Spinal cord (tissue), 10 donors: ENCODE results near the gene FRAS1. TPM values are rescaled to one million over a fixed set of nuclear protein-coding genes. Genes with fewer than 3 reads are reported as not detected.
"Not testable (repeated sequence)": the region's sequence is repeated elsewhere in the genome, so short reads cannot be mapped to it uniquely, and the experiment has no call there.

Experiments used
- DNase-seq, 6 donors: peaks; one replicate each; pipeline versions ENCODE4 v3.0.0 to v3.0.0-alpha.2; 2013 to 2015; ENCODE audit warnings: low spot score in 6 of 6, low read depth in 4 of 6
- H3K27ac ChIP-seq: one replicate; pipeline ENCODE4 v1.5.1; 2013; ENCODE audit warnings: low read depth, low read length, control low read depth
- H3K27me3 ChIP-seq: one replicate; pipeline ENCODE4 v1.6.1; 2013; ENCODE audit warnings: low read length; ENCODE audit not compliant: control insufficient read depth, insufficient read depth
- H3K36me3 ChIP-seq: one replicate; pipeline ENCODE4 v1.6.1; 2013; ENCODE audit warnings: low read length; ENCODE audit not compliant: control insufficient read depth, insufficient read depth
- H3K4me1 ChIP-seq: one replicate; pipeline ENCODE4 v1.6.1; 2013; ENCODE audit warnings: low read length; ENCODE audit not compliant: control insufficient read depth, insufficient read depth
- H3K4me3 ChIP-seq: one replicate; pipeline ENCODE4 v1.5.1; 2013; ENCODE audit warnings: low read depth, low read length, control low read depth
- H3K9me3 ChIP-seq: one replicate; pipeline ENCODE4 v1.6.1; 2013; ENCODE audit warnings: low read length; ENCODE audit not compliant: control insufficient read depth, insufficient read depth
- WGBS: methylation state at CpG from one replicate; pipeline ENCODE4 v1.1.5; 2013; ENCODE audit warnings: missing lambda C conversion rate; ENCODE audit not compliant: insufficient coverage; 5-methylcytosine and 5-hydroxymethylcytosine counted together
- polyA plus RNA-seq, 2 donors: library from polyadenylated mRNA; unstranded; fragments of 120-200 nt; gene quantifications; one replicate each; pipeline ENCODE4 v1.2.1, GENCODE V29; 2013; ENCODE audit not compliant: insufficient read length in 2 of 2
- total RNA-seq, 2 donors: library from RNA; depleted of rRNA in 1 of 2; stranded (reverse); fragments of 120-200 nt in 1 of 2; fragments of >200 nt in 1 of 2; gene quantifications; one replicate each; pipeline versions ENCODE4 v1.2.3 to v1.2.4, GENCODE V29; 2013 to 2014
- donor health status: healthy.

The FRAS1 gene
- total and polyA plus RNA-seq, 4 donors = 7.5 to 24.0 (median 16.5) TPM

DNA sequence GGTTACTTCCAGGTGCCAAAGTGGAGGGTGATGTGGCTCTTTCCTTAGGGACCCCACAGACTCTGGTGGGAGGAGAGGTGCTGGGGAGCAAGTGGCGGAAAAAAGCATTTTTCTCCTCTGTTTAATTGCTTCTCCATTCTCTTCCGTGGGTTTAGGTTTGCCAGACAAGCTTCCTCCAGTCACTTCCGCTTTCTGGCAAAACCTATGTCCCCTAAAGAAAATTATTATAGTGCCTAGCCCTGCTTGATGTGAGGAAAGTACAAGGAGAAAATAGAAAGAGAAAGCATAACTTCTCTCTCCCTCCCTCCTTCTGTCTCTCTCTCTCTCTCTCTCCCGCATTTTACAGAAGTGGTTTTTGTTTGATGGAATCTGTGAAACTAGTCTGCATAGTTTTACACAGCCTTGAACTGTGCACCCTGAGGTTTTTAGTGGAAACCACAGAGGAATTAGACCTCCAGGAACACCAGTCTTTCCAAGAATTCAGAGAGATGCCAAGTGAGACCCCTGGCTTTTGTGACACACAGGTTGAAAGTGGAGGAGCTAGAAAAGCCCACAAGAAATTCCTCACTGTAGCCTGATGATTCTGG is 263.3 kb downstream of the FRAS1 start:
- Histone ChIP-seq H3K4me3 (no peak overlapping the region), H3K27ac (no peak overlapping the region), H3K4me1 (no peaks in the 10 kb centered on the region), H3K36me3 (no peaks in the 10 kb centered on the region), H3K9me3 (no peaks in the 10 kb centered on the region), H3K27me3 (no peaks in the 10 kb centered on the region)
- WGBS = no CpG with 5 or more reads among the region's 4 CpGs
- no peak for DNase-seq

DNA sequence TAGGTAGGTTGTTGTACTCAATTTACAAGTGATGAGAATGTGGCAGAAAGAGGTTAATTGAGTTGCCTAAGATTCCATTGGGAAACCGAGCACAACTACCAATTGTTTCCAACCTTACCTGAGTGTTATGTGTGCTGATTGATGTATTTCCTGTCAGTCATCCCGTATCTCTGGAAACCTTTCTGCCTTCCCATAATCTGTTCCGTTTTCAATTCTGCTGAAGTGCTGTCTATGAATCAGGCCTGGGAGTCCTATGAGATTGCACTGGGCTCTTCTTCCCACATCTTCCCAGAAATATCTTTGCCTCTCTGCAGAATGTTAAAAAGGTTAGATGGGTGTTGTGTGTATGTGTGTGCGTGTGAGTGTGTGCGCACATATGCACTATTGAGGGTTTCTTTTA is 264.9 kb downstream of the FRAS1 start:
- Histone ChIP-seq H3K4me1 (no peaks in the 10 kb centered on the region), H3K27me3 (no peaks in the 10 kb centered on the region), H3K9me3 (no peaks in the 10 kb centered on the region), H3K36me3 (no peaks in the 10 kb centered on the region), H3K27ac (no peak overlapping the region), H3K4me3 (no peak overlapping the region)
- WGBS = no CpG with 5 or more reads among the region's 5 CpGs
- no peak for DNase-seq

DNA sequence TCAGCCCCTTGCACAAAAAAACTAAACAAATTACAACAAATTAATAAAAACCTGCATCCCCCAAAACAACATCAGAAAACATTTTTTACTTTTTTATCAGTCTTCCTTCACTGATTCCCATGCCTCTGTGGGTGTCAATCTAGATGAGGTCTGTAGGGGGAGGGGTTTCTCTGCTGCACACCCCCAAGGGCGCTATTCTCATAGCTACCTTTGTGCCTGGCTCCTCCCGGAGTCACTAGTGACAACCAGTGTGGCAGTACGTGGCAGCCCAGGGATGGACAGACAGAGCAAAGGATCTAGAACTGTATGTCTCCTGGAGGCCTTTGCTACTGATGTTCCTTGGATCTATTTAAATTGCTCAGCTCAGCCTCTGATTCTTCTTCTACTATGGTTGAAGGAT is 266.3 kb downstream of the FRAS1 start:
- H3K9me3 ChIP-seq = no peaks in the 10 kb centered on the region
- WGBS = 70% methylated on average over 3 of the region's 3 CpGs

DNA sequence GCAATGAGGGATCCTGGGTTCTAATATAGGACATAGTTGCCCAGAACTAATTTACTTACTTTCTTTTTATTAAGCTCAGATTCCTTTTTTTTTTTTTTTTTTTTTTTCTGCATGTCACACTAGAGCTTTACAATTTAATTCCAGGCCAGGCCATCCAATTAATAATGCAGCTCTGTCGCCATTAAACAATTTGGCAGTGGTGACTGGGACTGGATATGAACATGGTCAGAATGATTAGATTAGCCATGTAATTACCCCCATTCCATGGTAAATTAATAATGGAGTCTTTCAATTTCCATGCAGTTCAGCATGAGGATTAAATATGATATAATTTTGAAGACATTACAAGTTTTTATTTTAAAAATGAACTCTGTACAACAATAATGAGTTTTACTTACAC is 267.5 kb downstream of the FRAS1 start:
- H3K9me3 ChIP-seq = no peaks in the 10 kb centered on the region
- no peaks in the 10 kb centered on the region for H3K4me1 ChIP-seq
- H3K27ac ChIP-seq = no peak overlapping the region
- DNase-seq = no peak
- no peak overlapping the region for H3K4me3 ChIP-seq
- WGBS = no CpG with 5 or more reads among the region's 1 CpG
- no peaks in the 10 kb centered on the region for H3K27me3 ChIP-seq
- no peaks in the 10 kb centered on the region for H3K36me3 ChIP-seq

More for the DNA sequence above, 266.3 kb downstream of the FRAS1 start:
- DNase-seq = no peak
- no peaks in the 10 kb centered on the region for H3K36me3 ChIP-seq
- no peaks in the 10 kb centered on the region for H3K27me3 ChIP-seq
- no peak overlapping the region for H3K27ac ChIP-seq
- H3K4me3 ChIP-seq = no peak overlapping the region
- H3K4me1 ChIP-seq = no peaks in the 10 kb centered on the region

DNA sequence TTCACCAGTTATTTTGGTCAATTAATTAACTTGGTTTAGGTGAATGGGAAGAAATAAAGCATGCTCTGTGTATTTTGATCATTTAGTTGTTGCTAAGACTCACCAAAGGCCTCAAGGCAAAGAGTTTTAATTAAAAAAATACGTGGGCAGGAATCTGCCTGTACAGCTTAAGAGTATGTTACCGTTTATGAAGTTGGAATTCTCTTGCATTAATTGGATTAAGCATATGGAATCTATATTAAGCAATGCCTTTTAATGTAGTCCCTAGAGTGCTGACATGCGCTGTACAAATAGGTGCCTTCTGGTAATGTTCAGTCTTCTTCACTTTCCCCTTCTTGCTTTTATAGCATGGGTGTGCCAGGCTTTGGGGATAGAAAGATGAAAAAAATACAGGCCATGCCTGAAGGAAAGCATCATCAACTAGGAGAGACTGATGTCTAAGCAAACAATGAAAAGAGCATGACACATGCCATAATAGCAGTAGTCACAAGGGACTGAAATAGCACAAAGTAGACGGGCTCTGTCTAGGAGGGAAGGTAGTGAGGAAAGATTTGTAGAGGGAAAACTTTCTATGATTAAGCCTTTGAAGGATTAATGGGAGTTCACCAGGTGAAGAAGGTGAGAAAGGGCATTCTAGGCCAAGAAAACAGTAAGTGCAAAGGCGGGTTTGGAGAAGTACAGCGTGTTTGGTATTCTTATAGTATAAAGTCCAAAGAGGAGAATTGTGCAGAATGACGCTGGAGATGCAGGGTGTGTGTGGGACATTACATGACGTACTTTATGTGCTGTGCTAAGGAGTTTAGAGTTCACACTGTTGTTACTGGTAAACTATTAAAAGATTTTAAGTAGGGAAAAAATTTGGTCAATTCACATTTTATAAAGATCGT is 268.4 kb downstream of the FRAS1 start:
- Histone ChIP-seq H3K27me3 (no peaks in the 10 kb centered on the region), H3K4me3 (no peak overlapping the region), H3K9me3 (no peaks in the 10 kb centered on the region), H3K27ac (no peak overlapping the region), H3K4me1 (no peaks in the 10 kb centered on the region), H3K36me3 (no peaks in the 10 kb centered on the region)
- no peak for DNase-seq
- WGBS = 80% methylated on average over 6 of the region's 9 CpGs

DNA sequence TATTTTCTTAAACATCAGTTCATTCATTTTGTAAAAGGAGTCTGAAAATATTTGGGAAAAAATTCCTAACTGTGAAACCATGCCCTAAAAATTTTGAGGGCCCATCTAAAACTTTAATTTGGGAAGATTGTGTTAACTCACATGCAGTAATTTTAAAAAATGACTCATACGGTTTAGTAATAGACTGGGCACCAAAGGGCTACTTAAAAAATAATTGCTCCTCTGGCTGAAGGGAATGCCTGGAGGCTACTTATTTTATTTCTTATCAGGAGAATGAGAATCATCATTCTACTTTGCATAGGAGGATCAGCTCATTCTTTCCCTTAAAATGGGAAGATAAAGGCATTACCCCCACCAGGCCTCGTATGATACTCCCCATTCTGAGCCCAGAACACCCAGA is 271.5 kb downstream of the FRAS1 start:
- H3K4me3 ChIP-seq, H3K4me1 ChIP-seq, H3K9me3 ChIP-seq, H3K27ac ChIP-seq, DNase-seq, H3K36me3 ChIP-seq, H3K27me3 ChIP-seq: not testable (repeated sequence)
- no CpG with 5 or more reads among the region's 2 CpGs for WGBS

DNA sequence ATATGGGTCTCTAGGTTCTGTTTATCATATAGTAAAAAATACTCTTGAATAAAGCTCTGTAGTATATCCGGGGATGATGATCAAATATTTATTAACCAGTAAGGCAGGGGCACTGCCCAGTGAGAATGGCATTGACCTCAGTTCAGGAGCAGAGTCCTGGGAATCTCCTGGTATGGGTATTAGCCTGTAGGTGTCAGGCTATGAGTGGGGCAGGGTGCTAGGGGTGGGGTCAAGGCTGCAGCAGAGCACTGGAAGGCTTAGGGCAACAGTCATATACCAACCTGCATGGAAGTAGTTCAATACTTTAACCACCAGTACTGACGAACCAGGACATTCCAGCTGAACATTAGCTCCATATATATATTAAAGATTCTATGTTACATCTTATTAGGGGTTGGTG is 274.1 kb downstream of the FRAS1 start:
- Histone ChIP-seq H3K27ac (no peak overlapping the region), H3K4me1 (no peaks in the 10 kb centered on the region), H3K36me3 (no peaks in the 10 kb centered on the region), H3K9me3 (no peaks in the 10 kb centered on the region), H3K4me3 (no peak overlapping the region), H3K27me3 (no peaks in the 10 kb centered on the region)
- WGBS = no CpG with 5 or more reads among the region's 2 CpGs
- no peak for DNase-seq

DNA sequence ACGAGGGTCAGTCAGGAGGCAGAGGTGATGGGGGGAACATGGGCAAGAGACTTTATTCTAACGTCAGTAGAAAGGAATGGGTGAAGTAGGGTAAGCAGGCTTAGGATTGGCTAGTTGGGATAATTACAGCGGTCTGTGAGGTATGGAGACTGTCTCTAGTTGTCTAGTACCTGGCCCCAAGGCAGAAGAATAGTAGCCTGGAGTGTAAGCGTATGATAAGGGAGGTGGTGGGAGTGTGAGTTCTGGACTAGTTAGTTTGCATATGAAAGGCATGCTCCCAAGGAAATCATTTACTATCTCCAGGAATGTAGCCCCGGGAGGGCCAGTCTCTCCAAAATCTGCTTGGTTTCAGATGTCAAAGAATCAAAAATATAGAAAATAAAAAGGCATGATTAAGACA is 274.8 kb downstream of the FRAS1 start:
- Histone ChIP-seq H3K4me3 (no peak overlapping the region), H3K36me3 (no peaks in the 10 kb centered on the region), H3K27ac (no peak overlapping the region), H3K27me3 (no peaks in the 10 kb centered on the region), H3K9me3 (no peaks in the 10 kb centered on the region), H3K4me1 (peaks cover 4% of the 10 kb centered on the region)
- no peak for DNase-seq
- 73% methylated on average over 3 of the region's 5 CpGs for WGBS

DNA sequence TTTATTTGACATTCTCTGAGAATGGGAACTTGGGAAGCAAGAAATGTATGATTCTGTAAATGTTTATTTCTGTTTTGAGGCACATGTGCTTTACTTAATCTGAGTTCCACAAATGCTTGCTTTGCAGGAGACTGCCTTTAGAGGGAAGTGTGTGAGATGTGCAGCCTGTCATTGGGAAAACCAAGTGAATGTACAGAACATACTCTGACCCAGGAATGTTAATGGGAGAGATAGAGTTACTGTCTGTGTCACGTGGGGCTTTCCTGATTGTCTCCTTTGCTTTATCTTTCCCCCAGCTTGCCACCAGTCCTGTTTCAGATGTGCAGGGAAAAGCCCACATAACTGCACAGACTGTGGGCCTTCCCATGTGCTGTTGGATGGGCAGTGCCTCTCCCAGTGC is 275.9 kb downstream of the FRAS1 start:
- H3K9me3 ChIP-seq = no peaks in the 10 kb centered on the region
- H3K4me3 ChIP-seq = no peak overlapping the region
- H3K4me1 ChIP-seq = peaks cover 4% of the 10 kb centered on the region
- WGBS = 100% methylated on average over 1 of the region's 1 CpG
- H3K27ac ChIP-seq = no peak overlapping the region
- no peaks in the 10 kb centered on the region for H3K36me3 ChIP-seq
- no peak for DNase-seq
- H3K27me3 ChIP-seq = no peaks in the 10 kb centered on the region
